NCI-H2081 (cell line): ENCODE data around the gene CHRD.
"Not testable (repeated sequence)": the region's sequence is repeated elsewhere in the genome, so short reads cannot be mapped to it uniquely, and the experiment has no call there.

ENCODE experiments used
- DNase-seq, 2 experiments: peaks; one replicate each; lab custom pipeline; 2025; lab: John Stamatoyannopoulos, UW

CHRD gene

GRCh38 chr3:184417619-184418327 is 37.9 kb downstream of the CHRD start:
- peak; percentile 24 to 48 for DNase-seq

- no peak for DNase-seq
Measured at GRCh38 chr3:184419171-184419570, 39.3 kb downstream of the CHRD start.

GRCh38 chr3:184423561-184423960 is 43.7 kb downstream of the CHRD start:
- no peak for DNase-seq

GRCh38 chr3:184426691-184427141 is 46.9 kb downstream of the CHRD start:
- no peak for DNase-seq

GRCh38 chr3:184428561-184429175 is 48.8 kb downstream of the CHRD start:
- peak in 1 of 2 experiments; percentile 11 for DNase-seq

- DNase-seq: no peak
Measured at GRCh38 chr3:184429786-184430185, 49.9 kb downstream of the CHRD start.

- DNase-seq: no peak
Measured at GRCh38 chr3:184430940-184431339, 51.1 kb downstream of the CHRD start.

- DNase-seq: not testable (repeated sequence)
Measured at GRCh38 chr3:184433178-184433577, 53.3 kb downstream of the CHRD start.

- DNase-seq: no peak
Measured at GRCh38 chr3:184439096-184439495, 59.2 kb downstream of the CHRD start.
